CD4-positive, alpha-beta T cell (primary cell): ENCODE measurements around the gene FGFR4. TPM values are rescaled to one million over a fixed set of nuclear protein-coding genes. Genes with fewer than 3 reads are reported as not detected.

Experiments
- ATAC-seq: fragments of 200-7000 bp; cut with Tn5 transposase; one replicate; pipeline ENCODE4 v1.10.0; 2022; ENCODE audit warnings: mild to moderate bottlenecking; ENCODE audit not compliant: poor library complexity
- CTCF ChIA-PET: fragments of 350-600 bp; sonication (Branson Sonifier 250); formaldehyde crosslinking; loops from one replicate; lab custom pipeline; 2021; ENCODE audit warnings: antibody characterized with exemption, inconsistent platforms; lab: Charles Lee
- POLR2A ChIA-PET: fragments of 350-600 bp; sonication (Branson Sonifier 250); formaldehyde crosslinking; loops from one replicate; lab custom pipeline; 2021; ENCODE audit warnings: antibody characterized with exemption, inconsistent platforms; lab: Charles Lee
- DNase-seq, 14 experiments: peaks; one replicate each; pipeline ENCODE4 v3.0.0-alpha.2; 2013 to 2020; ENCODE audit warnings: mixed read lengths in 2 of 14
- H3K27ac ChIP-seq, 2 donors: one replicate each; pipeline versions ENCODE4 v1.5.1 to v1.7.0; 2013; ENCODE audit warnings: low read length in 2 of 2, low read depth in 1 of 2, mild to moderate bottlenecking in 1 of 2
- H3K27me3 ChIP-seq, 2 experiments: 1 replicate in 1 of 2; 2 replicates in 1 of 2; pipeline versions ENCODE4 v1.6.1 to v1.7.0; 2013; ENCODE audit warnings: low read length in 2 of 2, control low read depth in 1 of 2, mild to moderate bottlenecking in 1 of 2, moderate library complexity in 1 of 2; ENCODE audit not compliant: insufficient read depth in 2 of 2, control insufficient read depth in 1 of 2
- H3K36me3 ChIP-seq: one replicate; pipeline ENCODE4 v1.6.1; 2013; ENCODE audit warnings: low read length, control low read depth; ENCODE audit not compliant: insufficient read depth
- H3K4me1 ChIP-seq: one replicate; pipeline ENCODE4 v1.6.1; 2013; ENCODE audit warnings: low read length, control low read depth; ENCODE audit not compliant: insufficient read depth
- H3K4me3 ChIP-seq: one replicate; pipeline ENCODE4 v1.5.1; 2013; ENCODE audit warnings: mild to moderate bottlenecking, low read length, moderate library complexity
- H3K9me3 ChIP-seq, 2 experiments: 1 replicate in 1 of 2; 2 replicates in 1 of 2; pipeline versions ENCODE4 v1.6.1 to v1.7.0; 2013; ENCODE audit warnings: low read length in 2 of 2, mild to moderate bottlenecking in 2 of 2, control low read depth in 1 of 2, moderate library complexity in 1 of 2; ENCODE audit not compliant: control insufficient read depth in 1 of 2, insufficient read depth in 1 of 2
- H3K27ac Mint-ChIP-seq: one replicate; pipeline ENCODE4 v1.8.0; 2020; ENCODE audit warnings: mixed read lengths
- H3K27me3 Mint-ChIP-seq: one replicate; pipeline ENCODE4 v1.8.0; 2021; ENCODE audit warnings: mixed read lengths
- H3K36me3 Mint-ChIP-seq: one replicate; pipeline ENCODE4 v1.8.0; 2021; ENCODE audit warnings: low read depth, mixed read lengths
- H3K4me1 Mint-ChIP-seq: one replicate; pipeline ENCODE4 v1.8.0; 2021; ENCODE audit warnings: low read depth, mixed read lengths
- H3K4me3 Mint-ChIP-seq: one replicate; pipeline ENCODE4 v1.8.0; 2020; ENCODE audit warnings: mild to moderate bottlenecking, mixed read lengths
- H3K9me3 Mint-ChIP-seq: one replicate; pipeline ENCODE4 v1.8.0; 2020; ENCODE audit warnings: mixed read lengths
- CTCF ChIP-seq: fragments of 200-600 bp; IDR thresholded peaks from one replicate; pipeline ENCODE4 v1.8.0; 2022; ENCODE audit warnings: antibody characterized with exemption, mild to moderate bottlenecking
- intact Hi-C, 2 experiments: fragments of 100-400 bp; cut with DNase I in 1 of 2; cut with micrococcal nuclease in 1 of 2; formaldehyde crosslinking; loops; one replicate each; pipeline versions ENCODE4 v1.15.1 to v1.9.0; 2023 to 2025; cut with DNase I, micrococcal nuclease
- total RNA-seq, 174 experiments: library from RNA in 2 of 174; stranded (reverse) in 2 of 174; gene quantifications; one replicate each; pipeline ENCODE4 v1.2.3 and lab custom pipeline; 2021 to 2026

FGFR4 gene
- total RNA-seq, 2 experiments from 2014 or later, result 2.8 to 3.1 TPM

GRCh38 chr5:177094224-177095087, 7.7 kb downstream of the FGFR4 start:
- Mint-ChIP-seq H3K36me3 (no peaks in the 10 kb centered on the region), H3K9me3 (no peaks in the 10 kb centered on the region)
- intact Hi-C loops, result no loop called here

GRCh38 chr5:177095088-177095669, 8.5 kb downstream of the FGFR4 start:
- DNase-seq, result no peak
- H3K9me3 ChIP-seq, result no peaks in the 10 kb centered on the region
- ChIA-PET POLR2A (no interaction called here), CTCF (no interaction called here)
- Mint-ChIP-seq H3K27me3 (no peaks in the 10 kb centered on the region), H3K4me3 (no peak overlapping the region), H3K27ac (no peak overlapping the region), H3K4me1 (no peaks in the 10 kb centered on the region), H3K36me3 (no peaks in the 10 kb centered on the region), H3K9me3 (no peaks in the 10 kb centered on the region)
- no peaks in the 10 kb centered on the region for H3K36me3 ChIP-seq
- no peak for TF ChIP-seq CTCF
- no peak overlapping the region for H3K4me3 ChIP-seq
- H3K4me1 ChIP-seq, result no peaks in the 10 kb centered on the region
- intact Hi-C loops, result no loop called here
- H3K27ac ChIP-seq, result no peak overlapping the region
- peaks cover 0 to under 1% of the 10 kb centered on the region in 2 experiments for H3K27me3 ChIP-seq
- ATAC-seq, result no peak

More at GRCh38 chr5:177094224-177095087, 7.7 kb downstream of the FGFR4 start:
- no peak for TF ChIP-seq CTCF
- H3K27ac ChIP-seq, result no peak overlapping the region
- ATAC-seq (no peak), DNase-seq (no peak)
- Mint-ChIP-seq H3K27ac (no peak overlapping the region), H3K4me3 (no peak overlapping the region), H3K4me1 (no peaks in the 10 kb centered on the region), H3K27me3 (no peaks in the 10 kb centered on the region)
- no peaks in the 10 kb centered on the region for H3K36me3 ChIP-seq
- no peaks in the 10 kb centered on the region for H3K4me1 ChIP-seq
- ChIA-PET POLR2A (no interaction called here), CTCF (no interaction called here)
- no peaks in the 10 kb centered on the region for H3K9me3 ChIP-seq
- no peaks in the 10 kb centered on the region for H3K27me3 ChIP-seq
- no peak overlapping the region for H3K4me3 ChIP-seq

GRCh38 chr5:177096162-177097015, 9.7 kb downstream of the FGFR4 start:
- no peak overlapping the region for H3K4me3 Mint-ChIP-seq
- ChIA-PET CTCF (no interaction called here), POLR2A (no interaction called here)
- H3K4me1 Mint-ChIP-seq, result no peaks in the 10 kb centered on the region
- intact Hi-C loops, result no loop called here
- Histone ChIP-seq H3K36me3 (no peaks in the 10 kb centered on the region), H3K9me3 (peaks cover 0 to 5% of the 10 kb centered on the region in 2 experiments), H3K27ac (no peak overlapping the region), H3K4me3 (no peak overlapping the region), H3K27me3 (peaks cover 0 to 6% of the 10 kb centered on the region in 2 experiments), H3K4me1 (no peaks in the 10 kb centered on the region)
- H3K27ac Mint-ChIP-seq, result no peak overlapping the region
- no peaks in the 10 kb centered on the region for H3K27me3 Mint-ChIP-seq
- ATAC-seq (no peak), DNase-seq (no peak)
- no peaks in the 10 kb centered on the region for H3K36me3 Mint-ChIP-seq
- no peak for TF ChIP-seq CTCF
- H3K9me3 Mint-ChIP-seq, result no peaks in the 10 kb centered on the region
